Brain microvascular endothelial cell (primary cell): ENCODE results near the gene DPH3.

Experiments
- DNase-seq: peaks from one replicate; pipeline ENCODE4 v3.0.0-alpha.2; 2020
- H3K27ac ChIP-seq: fragments of 250-450 bp; sonication (Bioruptor Pico); 2 replicates; pipeline ENCODE4 v1.5.1; 2020; ENCODE audit warnings: mild to moderate bottlenecking, moderate library complexity
- H3K27me3 ChIP-seq: fragments of 250-450 bp; sonication (Bioruptor Pico); replicated peaks from 2 replicates; pipeline ENCODE4 v1.5.1; 2020; ENCODE audit warnings: mild to moderate bottlenecking
- H3K36me3 ChIP-seq: fragments of 250-450 bp; sonication (Bioruptor Pico); replicated peaks from 2 replicates; pipeline ENCODE4 v1.5.1; 2020; ENCODE audit warnings: mild to moderate bottlenecking
- H3K4me3 ChIP-seq: 2 replicates; pipeline ENCODE4 v1.5.1; 2011; ENCODE audit warnings: low read depth, mild to moderate bottlenecking, control low read depth, low read length, moderate library complexity
- in situ Hi-C: cut with HindIII; loops from 2 replicates; pipeline ENCODE4 v1.10.0; 2017; ENCODE audit warnings: low sequenced_read_pairs, low pct_ligation_motif_present
- TF ChIP-seq, protein P1 (sequence below): IDR thresholded peaks from 2 replicates; pipeline ENCODE4 v1.5.1; 2011; ENCODE audit warnings: low read depth, mild to moderate bottlenecking, moderate library complexity, low read length, control low read depth, inconsistent platforms; ENCODE audit errors: missing control alignments

DPH3 gene

DNA sequence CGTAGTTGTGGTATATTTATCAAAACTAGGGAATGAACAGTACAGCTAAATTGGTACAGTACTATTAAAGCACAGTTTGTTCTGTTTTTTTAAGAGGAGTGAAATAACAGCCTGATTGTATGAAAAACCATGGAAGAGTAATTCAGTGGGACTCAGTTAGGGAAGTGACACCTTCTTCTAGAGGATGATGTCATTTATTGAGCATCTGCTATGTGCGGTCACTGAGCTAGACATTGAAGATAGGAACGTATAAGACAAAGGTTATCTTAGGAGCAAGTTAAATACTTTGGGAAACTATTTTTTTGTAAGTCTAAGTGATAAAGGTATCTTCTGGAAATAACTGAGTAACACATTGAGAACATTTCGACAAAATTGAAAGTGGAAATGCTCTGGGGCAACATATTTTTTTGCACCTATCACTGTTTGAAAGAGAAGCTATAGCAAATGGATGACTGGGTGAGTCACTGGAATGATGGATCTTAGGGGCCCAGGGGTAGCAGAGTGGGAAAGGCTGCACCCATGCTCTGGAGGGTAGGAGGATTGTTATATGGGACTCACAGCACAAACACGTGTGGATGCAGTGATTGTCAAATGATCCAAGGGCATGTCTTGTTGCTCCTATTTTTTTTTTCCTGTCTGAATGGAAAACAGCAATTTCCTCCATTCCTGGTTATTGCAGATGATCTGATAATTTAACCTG lies 43.2 kb upstream of the DPH3 start:
- Histone ChIP-seq H3K27me3 (no peaks in the 10 kb centered on the region), H3K27ac (peak overlapping the region; percentile 18), H3K4me3 (no peak overlapping the region), H3K36me3 (no peaks in the 10 kb centered on the region)
- in situ Hi-C loops: no loop called here
- DNase-seq: peak; percentile 64
- TF ChIP-seq, protein P1, sequence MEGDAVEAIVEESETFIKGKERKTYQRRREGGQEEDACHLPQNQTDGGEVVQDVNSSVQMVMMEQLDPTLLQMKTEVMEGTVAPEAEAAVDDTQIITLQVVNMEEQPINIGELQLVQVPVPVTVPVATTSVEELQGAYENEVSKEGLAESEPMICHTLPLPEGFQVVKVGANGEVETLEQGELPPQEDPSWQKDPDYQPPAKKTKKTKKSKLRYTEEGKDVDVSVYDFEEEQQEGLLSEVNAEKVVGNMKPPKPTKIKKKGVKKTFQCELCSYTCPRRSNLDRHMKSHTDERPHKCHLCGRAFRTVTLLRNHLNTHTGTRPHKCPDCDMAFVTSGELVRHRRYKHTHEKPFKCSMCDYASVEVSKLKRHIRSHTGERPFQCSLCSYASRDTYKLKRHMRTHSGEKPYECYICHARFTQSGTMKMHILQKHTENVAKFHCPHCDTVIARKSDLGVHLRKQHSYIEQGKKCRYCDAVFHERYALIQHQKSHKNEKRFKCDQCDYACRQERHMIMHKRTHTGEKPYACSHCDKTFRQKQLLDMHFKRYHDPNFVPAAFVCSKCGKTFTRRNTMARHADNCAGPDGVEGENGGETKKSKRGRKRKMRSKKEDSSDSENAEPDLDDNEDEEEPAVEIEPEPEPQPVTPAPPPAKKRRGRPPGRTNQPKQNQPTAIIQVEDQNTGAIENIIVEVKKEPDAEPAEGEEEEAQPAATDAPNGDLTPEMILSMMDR: no peak

DNA sequence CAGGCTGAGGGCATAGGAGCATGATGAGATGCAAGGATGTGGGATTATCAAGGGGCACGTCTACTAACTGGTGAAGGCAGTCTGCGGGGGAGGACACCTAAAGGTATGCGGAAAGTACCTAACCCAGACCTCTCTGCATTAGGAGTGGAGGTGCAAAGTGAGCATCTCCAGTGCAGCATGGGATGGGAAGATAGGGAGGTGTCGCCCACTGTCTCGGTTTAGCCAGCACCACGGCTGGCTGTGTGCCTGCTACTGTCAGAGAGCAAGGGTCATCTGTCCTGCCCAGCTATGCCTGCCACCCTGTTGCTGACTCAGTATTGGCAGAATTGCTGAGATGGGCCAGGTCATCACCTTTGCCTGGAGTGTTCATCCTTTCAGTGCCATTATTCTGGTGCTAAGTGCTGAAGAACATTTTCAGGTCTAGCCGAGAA lies 40.4 kb upstream of the DPH3 start:
- Histone ChIP-seq H3K36me3 (no peaks in the 10 kb centered on the region), H3K27me3 (no peaks in the 10 kb centered on the region), H3K4me3 (no peak overlapping the region), H3K27ac (no peak overlapping the region)
- no peak for DNase-seq
- TF ChIP-seq, protein P1: no peak
- in situ Hi-C loops: no loop called here

DNA sequence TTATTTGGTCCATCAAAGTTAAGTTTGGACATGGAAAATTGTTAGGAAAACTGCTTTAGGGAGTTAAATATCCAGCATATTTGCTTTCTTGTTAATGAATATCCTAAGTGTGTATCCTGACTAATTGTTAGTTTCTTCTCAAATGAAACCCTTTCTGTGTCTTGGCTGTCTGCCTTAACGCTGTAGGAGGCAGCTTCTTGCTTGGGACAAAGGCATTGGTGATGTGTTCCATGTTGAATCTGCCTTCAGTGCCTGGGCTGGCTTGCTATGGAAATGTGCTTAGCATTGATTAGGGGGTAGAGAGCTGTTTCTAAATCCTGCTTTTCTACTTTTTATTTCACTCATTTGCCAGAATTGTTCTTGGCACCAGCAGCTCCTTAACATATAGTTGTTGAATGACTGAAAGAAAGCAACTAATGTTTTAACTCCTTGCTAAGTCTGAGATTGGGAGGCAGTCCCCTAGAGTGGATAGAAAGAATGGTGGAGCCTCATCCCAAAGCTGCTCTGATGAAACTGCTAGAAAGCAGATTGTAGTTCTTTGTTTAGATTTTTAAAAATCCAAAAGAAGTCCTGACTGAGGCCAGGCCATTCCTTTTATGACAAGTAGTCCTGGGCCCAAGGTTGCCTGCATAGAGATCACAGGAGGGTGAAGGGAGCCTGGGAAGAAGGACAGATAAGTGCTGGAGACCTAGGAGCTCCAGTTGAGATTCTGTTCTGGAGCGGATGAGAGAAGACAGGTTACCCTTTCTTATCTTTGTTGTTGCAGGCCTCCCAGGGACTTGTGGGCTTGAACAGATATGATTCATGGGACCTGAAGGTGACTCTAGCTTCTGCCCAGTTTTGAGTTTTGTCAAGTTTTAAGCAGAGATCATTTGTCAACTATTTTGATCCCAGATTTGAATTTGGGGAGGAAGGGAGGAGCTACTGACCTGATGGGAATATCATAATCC lies 39.6 kb upstream of the DPH3 start:
- in situ Hi-C loops: no loop called here
- no peaks in the 10 kb centered on the region for H3K36me3 ChIP-seq
- TF ChIP-seq, protein P1: no peak
- peak; percentile 35 for DNase-seq
- H3K27me3 ChIP-seq: no peaks in the 10 kb centered on the region
- no peak overlapping the region for H3K4me3 ChIP-seq
- H3K27ac ChIP-seq: no peak overlapping the region

DNA sequence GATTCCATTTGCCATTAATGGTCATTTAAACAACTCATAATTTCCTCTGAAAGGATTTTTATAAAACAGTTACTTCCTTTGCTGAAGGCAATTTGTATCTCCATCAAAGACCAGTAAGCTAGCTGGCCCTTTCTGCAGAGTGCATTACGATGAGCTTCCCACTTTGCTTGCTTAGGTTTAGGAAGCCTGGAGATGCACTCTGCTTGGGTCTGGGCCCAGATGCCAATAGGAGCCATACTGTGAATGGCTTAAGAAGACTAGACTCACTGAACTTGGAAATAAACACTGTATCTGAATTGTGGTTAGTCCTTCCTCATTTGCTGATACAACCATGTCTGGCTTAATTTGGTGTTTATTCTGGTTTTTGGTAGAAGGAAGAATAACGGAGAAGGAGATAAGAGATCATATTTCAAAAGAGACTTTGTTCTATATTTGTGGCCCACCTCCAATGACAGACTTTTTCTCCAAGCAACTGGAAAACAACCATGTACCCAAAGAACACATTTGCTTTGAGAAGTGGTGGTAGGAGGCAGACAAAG lies 38.4 kb upstream of the DPH3 start:
- Histone ChIP-seq H3K4me3 (no peak overlapping the region), H3K36me3 (no peaks in the 10 kb centered on the region), H3K27me3 (no peaks in the 10 kb centered on the region), H3K27ac (no peak overlapping the region)
- TF ChIP-seq, protein P1: no peak
- no peak for DNase-seq
- in situ Hi-C loops: no loop called here

DNA sequence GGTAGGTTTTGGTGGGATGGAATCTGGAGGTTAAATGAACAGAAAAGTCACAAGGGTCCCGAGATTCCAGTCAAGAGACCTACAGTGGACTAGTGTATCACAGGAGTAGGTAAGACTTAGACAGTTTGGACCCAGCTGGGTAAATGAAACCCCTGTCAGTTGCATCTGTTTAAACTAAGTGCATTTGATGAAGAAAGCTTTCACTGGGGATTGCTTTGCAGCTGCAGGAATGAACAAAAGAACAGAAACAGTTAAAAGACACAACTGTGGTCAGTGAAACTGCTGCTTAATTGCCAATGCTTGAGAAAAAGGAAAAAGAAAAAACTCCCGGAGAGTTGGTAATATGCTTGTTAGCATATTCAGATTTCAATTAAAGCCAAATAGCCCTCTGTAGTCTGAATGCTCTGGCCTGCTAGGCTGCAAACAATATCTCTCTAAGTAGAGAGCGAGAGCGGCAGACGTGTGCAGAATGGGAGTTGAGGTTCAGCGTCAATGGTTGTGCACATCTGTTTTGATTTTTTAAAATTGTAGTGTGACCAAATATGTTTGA lies 37.4 kb upstream of the DPH3 start:
- Histone ChIP-seq H3K27me3 (no peaks in the 10 kb centered on the region), H3K36me3 (no peaks in the 10 kb centered on the region), H3K27ac (no peak overlapping the region), H3K4me3 (no peak overlapping the region)
- no peak for DNase-seq
- in situ Hi-C loops: no loop called here
- TF ChIP-seq, protein P1: no peak
